OCI-LY1 (cell line): ENCODE measurements around the gene PSMD2.

Experiments
- CTCF ChIP-seq: fragments of 200-600 bp; sonication (generic), shearing (Covaris generic); IDR thresholded peaks from 2 replicates; pipeline ENCODE4 v1.5.1; 2017; ENCODE audit warnings: mild to moderate bottlenecking, antibody characterized with exemption, low read length, moderate library complexity, mixed read lengths
- EZH2 ChIP-seq: fragments of 200-600 bp; sonication (generic), shearing (Covaris generic); IDR thresholded peaks from 2 replicates; pipeline ENCODE4 v1.8.0; 2017; ENCODE audit warnings: borderline replicate concordance, mixed run types, mild to moderate bottlenecking, antibody characterized with exemption, low read length, moderate library complexity, mixed read lengths

- TF ChIP-seq CTCF, result no peak
- no peak for TF ChIP-seq EZH2
These were observed 49.0 kb downstream of the PSMD2 start for GRCh38 chr3:184348057-184348382.
